ENCODE results near the gene MYO3A.
"Not testable (repeated sequence)": the region's sequence is repeated elsewhere in the genome, so short reads cannot be mapped to it uniquely, and the experiment has no call there.

Gene MYO3A

GRCh38 chr10:25974897-25975459 is 40.9 kb downstream of the MYO3A start:
- H3K4me3 ChIP-seq (ENCODE audit: low read depth, low read length): no peak overlapping the region
- TF ChIP-seq, protein P1, sequence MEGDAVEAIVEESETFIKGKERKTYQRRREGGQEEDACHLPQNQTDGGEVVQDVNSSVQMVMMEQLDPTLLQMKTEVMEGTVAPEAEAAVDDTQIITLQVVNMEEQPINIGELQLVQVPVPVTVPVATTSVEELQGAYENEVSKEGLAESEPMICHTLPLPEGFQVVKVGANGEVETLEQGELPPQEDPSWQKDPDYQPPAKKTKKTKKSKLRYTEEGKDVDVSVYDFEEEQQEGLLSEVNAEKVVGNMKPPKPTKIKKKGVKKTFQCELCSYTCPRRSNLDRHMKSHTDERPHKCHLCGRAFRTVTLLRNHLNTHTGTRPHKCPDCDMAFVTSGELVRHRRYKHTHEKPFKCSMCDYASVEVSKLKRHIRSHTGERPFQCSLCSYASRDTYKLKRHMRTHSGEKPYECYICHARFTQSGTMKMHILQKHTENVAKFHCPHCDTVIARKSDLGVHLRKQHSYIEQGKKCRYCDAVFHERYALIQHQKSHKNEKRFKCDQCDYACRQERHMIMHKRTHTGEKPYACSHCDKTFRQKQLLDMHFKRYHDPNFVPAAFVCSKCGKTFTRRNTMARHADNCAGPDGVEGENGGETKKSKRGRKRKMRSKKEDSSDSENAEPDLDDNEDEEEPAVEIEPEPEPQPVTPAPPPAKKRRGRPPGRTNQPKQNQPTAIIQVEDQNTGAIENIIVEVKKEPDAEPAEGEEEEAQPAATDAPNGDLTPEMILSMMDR (IDR thresholded peaks at IDR 0.05; ENCODE audit: borderline replicate concordance, insufficient read depth, low read depth, low read length): no peak

- TF ChIP-seq, protein P1 (IDR thresholded peaks at IDR 0.05; ENCODE audit: borderline replicate concordance, insufficient read depth, low read depth, low read length): no peak
These were observed 44.7 kb downstream of the MYO3A start for GRCh38 chr10:25978771-25979170.

GRCh38 chr10:25982107-25982506 is 48.1 kb downstream of the MYO3A start:
- TF ChIP-seq, protein P1 (IDR thresholded peaks at IDR 0.05; ENCODE audit: borderline replicate concordance, insufficient read depth, low read depth, low read length): no peak
- H3K4me3 ChIP-seq (ENCODE audit: low read depth, low read length): no peak overlapping the region

More at GRCh38 chr10:25978771-25979170, 44.7 kb downstream of the MYO3A start:
- no peak overlapping the region for H3K4me3 ChIP-seq (ENCODE audit: low read depth, low read length)

DNA sequence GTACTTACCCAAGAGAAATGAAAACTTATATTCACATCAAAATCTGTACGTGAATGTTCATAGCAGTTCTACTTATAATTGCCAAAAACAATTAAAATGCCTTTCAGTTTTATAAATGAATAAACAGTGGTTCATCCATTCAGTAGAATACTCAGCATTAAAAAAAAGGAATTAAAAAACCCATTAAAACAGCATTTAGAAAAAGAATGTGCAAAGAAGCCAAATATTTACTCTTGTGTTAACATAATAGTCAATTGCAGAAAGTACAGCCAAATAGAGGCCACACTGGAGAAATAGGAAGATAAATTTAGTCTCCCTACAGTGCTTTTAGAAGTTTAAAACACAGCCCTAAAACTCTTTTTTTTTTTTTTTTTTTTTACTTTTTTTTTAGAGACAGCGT is 54.6 kb downstream of the MYO3A start:
- H3K4me3 ChIP-seq (ENCODE audit: low read depth, low read length): no peak overlapping the region
- TF ChIP-seq, protein P1 (IDR thresholded peaks at IDR 0.05; ENCODE audit: borderline replicate concordance, insufficient read depth, low read depth, low read length): no peak

GRCh38 chr10:25989951-25990350 is 55.9 kb downstream of the MYO3A start:
- no peak overlapping the region for H3K4me3 ChIP-seq (ENCODE audit: low read depth, low read length)
- TF ChIP-seq, protein P1 (IDR thresholded peaks at IDR 0.05; ENCODE audit: borderline replicate concordance, insufficient read depth, low read depth, low read length): no peak

DNA sequence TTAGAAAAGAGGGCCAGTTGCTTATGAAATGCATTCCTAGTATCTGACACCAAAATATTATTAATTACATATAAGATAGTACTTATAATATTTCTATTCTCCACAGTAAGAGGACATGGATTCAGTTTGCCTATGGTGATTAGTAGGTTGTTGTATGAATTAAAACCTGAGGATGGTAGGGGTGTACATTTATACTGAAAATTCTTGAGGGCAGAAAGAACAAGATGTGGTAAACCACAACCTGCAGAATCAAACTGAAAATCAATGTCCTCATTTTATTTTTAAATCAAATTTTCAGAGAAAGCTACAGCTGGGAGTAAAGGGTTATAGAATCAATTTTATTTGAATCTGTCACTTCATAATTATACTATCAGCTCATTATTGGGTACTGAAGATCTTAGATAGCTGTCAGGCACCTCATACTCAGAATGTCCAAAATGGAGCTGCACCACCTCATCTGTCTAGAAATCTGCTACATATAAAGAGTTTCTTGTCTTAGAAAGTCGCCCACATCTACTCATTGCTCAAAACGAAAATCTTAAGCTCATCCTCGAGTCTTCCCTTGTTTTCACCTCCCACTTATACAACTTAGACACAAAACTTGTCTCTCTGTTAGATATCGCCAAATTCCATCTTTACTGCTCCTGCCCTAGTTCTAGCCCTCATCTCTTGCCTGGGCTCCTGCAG is 65.4 kb downstream of the MYO3A start:
- TF ChIP-seq, protein P1 (IDR thresholded peaks at IDR 0.05; ENCODE audit: borderline replicate concordance, insufficient read depth, low read depth, low read length): no peak
- H3K4me3 ChIP-seq (ENCODE audit: low read depth, low read length): no peak overlapping the region

DNA sequence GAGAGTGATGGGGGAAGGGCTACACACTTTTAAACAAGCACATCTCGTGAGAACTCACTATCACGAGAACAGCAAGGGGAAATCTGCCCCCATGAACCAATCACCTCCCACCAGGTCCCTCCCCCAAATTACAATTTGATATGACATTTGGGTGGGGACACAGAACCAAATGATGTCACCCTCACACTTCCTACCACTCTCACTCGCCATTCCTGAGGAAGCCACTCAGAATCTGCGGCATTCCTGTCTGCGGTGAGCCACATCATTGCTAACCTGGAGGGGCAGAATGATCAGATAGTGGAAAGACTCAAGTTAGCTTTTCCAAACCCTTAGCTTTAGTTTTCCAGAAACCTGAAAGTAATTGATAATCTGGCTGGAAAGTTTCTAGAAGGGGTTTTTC is 66.9 kb downstream of the MYO3A start:
- TF ChIP-seq, protein P1 (IDR thresholded peaks at IDR 0.05; ENCODE audit: borderline replicate concordance, insufficient read depth, low read depth, low read length): no peak

GRCh38 chr10:26002466-26002865 is 68.4 kb downstream of the MYO3A start:
- not testable (repeated sequence) for H3K4me3 ChIP-seq (ENCODE audit: low read depth, low read length)

More for the DNA sequence above, 66.9 kb downstream of the MYO3A start:
- H3K4me3 ChIP-seq (ENCODE audit: low read depth, low read length): no peak overlapping the region
